ENCODE data around the gene VPS13D.

The VPS13D gene

GRCh38 chr1:12339811-12340543 lies 110.1 kb downstream of the VPS13D start:
- no peak for DNase-seq (ENCODE audit: low spot score)

- DNase-seq (ENCODE audit: low spot score) = no peak
Measured at GRCh38 chr1:12340544-12340930, 110.7 kb downstream of the VPS13D start.

GRCh38 chr1:12341667-12342066 lies 111.8 kb downstream of the VPS13D start:
- no peak for DNase-seq (ENCODE audit: low spot score)

- no peak for DNase-seq (ENCODE audit: low spot score)
Measured at GRCh38 chr1:12342401-12343003, 112.7 kb downstream of the VPS13D start.

GRCh38 chr1:12343823-12344487 lies 114.1 kb downstream of the VPS13D start:
- DNase-seq (ENCODE audit: low spot score) = no peak

- DNase-seq (ENCODE audit: low spot score) = no peak
Measured at GRCh38 chr1:12344596-12345349, 114.9 kb downstream of the VPS13D start.

GRCh38 chr1:12345350-12346217 lies 115.8 kb downstream of the VPS13D start:
- no peak for DNase-seq (ENCODE audit: low spot score)

- DNase-seq (ENCODE audit: low spot score) = no peak
Measured at GRCh38 chr1:12346483-12347151, 116.8 kb downstream of the VPS13D start.

- no peak for DNase-seq (ENCODE audit: low spot score)
Measured at GRCh38 chr1:12348113-12348512, 118.3 kb downstream of the VPS13D start.

- DNase-seq (ENCODE audit: low spot score) = no peak
Measured at GRCh38 chr1:12353981-12354380, 124.2 kb downstream of the VPS13D start.

GRCh38 chr1:12356004-12356890 lies 126.4 kb downstream of the VPS13D start:
- DNase-seq (ENCODE audit: low spot score) = no peak

GRCh38 chr1:12358499-12358898 lies 128.7 kb downstream of the VPS13D start:
- DNase-seq (ENCODE audit: low spot score) = no peak

GRCh38 chr1:12359359-12360133 lies 129.7 kb downstream of the VPS13D start:
- no peak for DNase-seq (ENCODE audit: low spot score)

GRCh38 chr1:12368646-12369045 lies 138.8 kb downstream of the VPS13D start:
- DNase-seq (ENCODE audit: low spot score) = no peak

GRCh38 chr1:12369258-12369657 lies 139.4 kb downstream of the VPS13D start:
- peak; percentile 45 for DNase-seq (ENCODE audit: low spot score)

- no peak for DNase-seq (ENCODE audit: low spot score)
Measured at GRCh38 chr1:12370333-12370975, 140.6 kb downstream of the VPS13D start.

GRCh38 chr1:12371053-12371452 lies 141.2 kb downstream of the VPS13D start:
- DNase-seq (ENCODE audit: low spot score) = no peak

- no peak for DNase-seq (ENCODE audit: low spot score)
Measured at GRCh38 chr1:12372180-12372579, 142.3 kb downstream of the VPS13D start.

GRCh38 chr1:12372761-12373160 lies 142.9 kb downstream of the VPS13D start:
- no peak for DNase-seq (ENCODE audit: low spot score)

Measured in COLO829 (cell line).